WTC11 (cell line): ENCODE results near the gene GABRB3. TPM values are rescaled to one million over a fixed set of nuclear protein-coding genes. Genes with fewer than 3 reads are reported as not detected.

ENCODE experiments used
- ATAC-seq: fragments of 200-7000 bp; cut with Tn5 transposase; 2 replicates; pipeline ENCODE4 v1.10.0; 2021; ENCODE audit warnings: mild to moderate bottlenecking, moderate library complexity
- CTCF ChIA-PET: fragments of 300-600 bp; sonication (Branson Sonifier 250); formaldehyde crosslinking; loops from one replicate; lab custom pipeline; 2021; ENCODE audit warnings: antibody characterized with exemption; lab: Charles Lee
- POLR2A ChIA-PET: fragments of 350-600 bp; sonication (Branson Sonifier 250); formaldehyde crosslinking; loops from one replicate; lab custom pipeline; 2021; ENCODE audit warnings: antibody characterized with exemption; lab: Charles Lee
- DNase-seq: peaks from one replicate; pipeline ENCODE4 v3.0.0; 2021; ENCODE audit warnings: low spot score
- H3K27ac Mint-ChIP-seq: 2 replicates; pipeline ENCODE4 v1.8.0; 2021; ENCODE audit warnings: mixed read lengths
- H3K27me3 Mint-ChIP-seq: 2 replicates; pipeline ENCODE4 v1.8.0; 2021; ENCODE audit warnings: low read depth, mild to moderate bottlenecking, moderate library complexity, mixed read lengths
- H3K36me3 Mint-ChIP-seq: 2 replicates; pipeline ENCODE4 v1.8.0; 2021; ENCODE audit warnings: mixed read lengths
- H3K4me1 Mint-ChIP-seq: 2 replicates; pipeline ENCODE4 v1.8.0; 2022; ENCODE audit warnings: mixed read lengths
- H3K4me3 Mint-ChIP-seq: 2 replicates; pipeline ENCODE4 v1.8.0; 2021; ENCODE audit warnings: mild to moderate bottlenecking, moderate library complexity, mixed read lengths
- H3K9me3 Mint-ChIP-seq: 2 replicates; pipeline ENCODE4 v1.8.0; 2021; ENCODE audit warnings: mixed read lengths
- ARID4B ChIP-seq: sonication (generic); formaldehyde crosslinking; IDR thresholded peaks from 2 replicates; pipeline ENCODE4 v1.8.0; 2023; ENCODE audit warnings: missing genetic modification reagents, mild to moderate bottlenecking, borderline replicate concordance
- ATF2 ChIP-seq: sonication (generic); formaldehyde crosslinking; IDR thresholded peaks from 2 replicates; pipeline ENCODE4 v1.8.1; 2022; ENCODE audit warnings: low read depth, missing genetic modification reagents, borderline replicate concordance
- CBFB ChIP-seq: sonication (generic); formaldehyde crosslinking; IDR thresholded peaks from 2 replicates; pipeline ENCODE4 v1.8.1; 2022; ENCODE audit warnings: mild to moderate bottlenecking, low read depth, missing genetic modification reagents
- CREM ChIP-seq: sonication (generic); formaldehyde crosslinking; IDR thresholded peaks from 2 replicates; pipeline ENCODE4 v1.8.1; 2022; ENCODE audit warnings: mild to moderate bottlenecking, missing genetic modification reagents, moderate library complexity
- ELF4 ChIP-seq: sonication (generic); formaldehyde crosslinking; IDR thresholded peaks from 2 replicates; pipeline ENCODE4 v1.8.1; 2022; ENCODE audit warnings: low read depth, mild to moderate bottlenecking, moderate library complexity, missing genetic modification reagents
- EMX1 ChIP-seq: fragments of 250-450 bp; sonication (Bioruptor Pico); IDR thresholded peaks from 2 replicates; pipeline ENCODE4 v1.8.0; 2021; ENCODE audit warnings: mild to moderate bottlenecking
- ETV6 ChIP-seq: sonication (generic); formaldehyde crosslinking; IDR thresholded peaks from 2 replicates; pipeline ENCODE4 v1.8.1; 2022; ENCODE audit warnings: mild to moderate bottlenecking, missing genetic modification reagents
- FOXJ3 ChIP-seq: sonication (generic); formaldehyde crosslinking; IDR thresholded peaks from 2 replicates; pipeline ENCODE4 v1.9.0; 2021; ENCODE audit warnings: missing genetic modification reagents, mild to moderate bottlenecking, borderline replicate concordance
- JAZF1 ChIP-seq: fragments of 250-450 bp; sonication (Bioruptor Pico); IDR thresholded peaks from 2 replicates; pipeline ENCODE4 v1.9.0; 2021; ENCODE audit warnings: moderate library complexity, mild to moderate bottlenecking, inconsistent platforms
- JUN ChIP-seq: sonication (generic); formaldehyde crosslinking; IDR thresholded peaks from 2 replicates; pipeline ENCODE4 v1.8.0; 2023; ENCODE audit warnings: mild to moderate bottlenecking, missing genetic modification reagents
- MAX ChIP-seq: sonication (generic); formaldehyde crosslinking; IDR thresholded peaks from 2 replicates; pipeline ENCODE4 v1.8.0; 2022; ENCODE audit warnings: mild to moderate bottlenecking, missing genetic modification reagents
- PRDM15 ChIP-seq: sonication (generic); formaldehyde crosslinking; IDR thresholded peaks from 2 replicates; pipeline ENCODE4 v1.8.0; 2022; ENCODE audit warnings: missing genetic modification reagents
- SMAD4 ChIP-seq: sonication (generic); formaldehyde crosslinking; IDR thresholded peaks from 2 replicates; pipeline ENCODE4 v1.8.0; 2022; ENCODE audit warnings: mild to moderate bottlenecking, missing genetic modification reagents
- ZNF219 ChIP-seq: sonication (generic); formaldehyde crosslinking; IDR thresholded peaks from 2 replicates; pipeline ENCODE4 v1.8.0; 2023; ENCODE audit warnings: missing genetic modification reagents, mild to moderate bottlenecking, borderline replicate concordance
- ZNF396 ChIP-seq: fragments of 250-450 bp; sonication (Bioruptor Pico); IDR thresholded peaks from 2 replicates; pipeline ENCODE4 v1.8.0; 2021; ENCODE audit warnings: mild to moderate bottlenecking, moderate library complexity, borderline replicate concordance
- ZNF416 ChIP-seq: fragments of 250-450 bp; sonication (Bioruptor Pico); IDR thresholded peaks from 2 replicates; pipeline ENCODE4 v1.9.0; 2021; ENCODE audit warnings: mild to moderate bottlenecking, inconsistent platforms
- ZNF532 ChIP-seq: fragments of 250-450 bp; sonication (Bioruptor Pico); IDR thresholded peaks from 2 replicates; pipeline ENCODE4 v1.9.0; 2021; ENCODE audit warnings: mild to moderate bottlenecking, borderline replicate concordance
- total RNA-seq: library from RNA; stranded (reverse); gene quantifications from 3 replicates; pipeline ENCODE4 v1.2.3, GENCODE V29; 2021

Gene GABRB3
- total RNA-seq, 1 experiment from 2014 or later = 203 TPM

GRCh38 chr15:26614734-26615133 lies 158.1 kb downstream of the GABRB3 start (continued):
- no peak for TF ChIP-seq ZNF532 (CRISPR knock-in tag)
- no peak for TF ChIP-seq ATF2 (CRISPR knock-in tag)
- TF ChIP-seq ARID4B (CRISPR knock-in tag) = no peak
- no peak for TF ChIP-seq ETV6 (CRISPR knock-in tag)
- TF ChIP-seq ZNF416 (CRISPR knock-in tag) = no peak

- H3K36me3 Mint-ChIP-seq = peaks cover 25% of the 10 kb centered on the region
- no peak overlapping the region for H3K4me3 Mint-ChIP-seq
- TF ChIP-seq FOXJ3 (CRISPR knock-in tag) (no peak), ATF2 (CRISPR knock-in tag) (no peak), EMX1 (no peak), JAZF1 (CRISPR knock-in tag) (no peak), MAX (CRISPR knock-in tag) (no peak), ELF4 (CRISPR knock-in tag) (no peak), CBFB (CRISPR knock-in tag) (no peak), JUN (CRISPR knock-in tag) (no peak), SMAD4 (CRISPR knock-in tag) (no peak), CREM (CRISPR knock-in tag) (no peak), ZNF396 (CRISPR knock-in tag) (no peak), PRDM15 (CRISPR knock-in tag) (no peak), ZNF219 (CRISPR knock-in tag) (no peak)
- ChIA-PET CTCF (interaction anchor here (2.2 kb wide), 1 partner anchor 8 kb away, joined by 5 read pairs; no protein-coding TSS in a partner anchor), POLR2A (no interaction called here)
- H3K9me3 Mint-ChIP-seq = peaks cover 30% of the 10 kb centered on the region
- DNase-seq = no peak
- H3K27me3 Mint-ChIP-seq = no peaks in the 10 kb centered on the region
- peaks cover 34% of the 10 kb centered on the region for H3K4me1 Mint-ChIP-seq
- no peak overlapping the region for H3K27ac Mint-ChIP-seq
- ATAC-seq = no peak
These were observed 174.2 kb downstream of the GABRB3 start for GRCh38 chr15:26598704-26599103.
